K562 (cell line): ENCODE data around the gene SLC5A10. TPM values are rescaled to one million over a fixed set of nuclear protein-coding genes. Genes with fewer than 3 reads are reported as not detected.

Source experiments
- ATAC-seq: fragments of 200-7000 bp; cut with Tn5 transposase; 3 replicates; pipeline ENCODE4 v1.9.1; 2020; ENCODE audit warnings: moderate library complexity
- BruUV-seq: library from RNA; stranded (reverse); fragments of 400-500 nt; replicated peaks from 2 replicates; lab custom pipeline; 2021; lab: Mats Ljungman, UMichigan
- CTCF ChIA-PET: fragments of 300-600 bp; formaldehyde crosslinking; extraction: SDS; loops from one replicate; lab custom pipeline; 2021; ENCODE audit warnings: low intra/inter-chr PET ratio; lab: Yijun Ruan, JAX
- POLR2A ChIA-PET: fragments of 300-600, 350-650 bp; sonication (Branson Sonifier 250); formaldehyde crosslinking; extraction: SDS; loops from one replicate; lab custom pipeline; 2021; ENCODE audit warnings: antibody characterized with exemption, inconsistent platforms; lab: Yijun Ruan, JAX
- DNase-seq, 4 experiments: peaks; one replicate each; pipeline versions ENCODE4 v3.0.0 to v3.0.0-alpha.2; 2011 to 2018; ENCODE audit warnings: low spot score in 3 of 4, mixed read lengths in 3 of 4; ENCODE audit errors: extremely low read depth in 1 of 4
- FAIRE-seq: peaks from 2 replicates; lab custom pipeline; 2011; peaks lifted over from hg19 to GRCh38; lab: Jason Lieb, UNC
- H2AFZ ChIP-seq: 2 replicates; pipeline ENCODE4 v1.6.0; 2011; ENCODE audit warnings: low read depth, low read length, control low read depth, inconsistent platforms
- H3K27ac ChIP-seq: fragments of 200-600 bp; 3 replicates; pipeline ENCODE4 v1.8.0; 2011; ENCODE audit warnings: low read depth, mild to moderate bottlenecking, control low read depth, inconsistent platforms, low read length, moderate library complexity, mixed read lengths; ENCODE audit errors: extremely low read depth
- H3K27me3 ChIP-seq, 2 experiments: fragments of 300-600 bp in 1 of 2; 2 replicates in 1 of 2; 3 replicates in 1 of 2; pipeline versions ENCODE4 v1.6.0 to v1.8.0; 2011; ENCODE audit warnings: inconsistent platforms in 2 of 2, low read length in 2 of 2, mild to moderate bottlenecking in 1 of 2, mixed read lengths in 1 of 2, moderate library complexity in 1 of 2; ENCODE audit not compliant: control insufficient read depth in 2 of 2, insufficient read depth in 2 of 2
- H3K36me3 ChIP-seq: fragments of 300-600 bp; 3 replicates; pipeline ENCODE4 v1.8.0; 2011; ENCODE audit warnings: mild to moderate bottlenecking, low read length, inconsistent platforms; ENCODE audit not compliant: control insufficient read depth, insufficient read depth
- H3K4me1 ChIP-seq, 2 experiments: fragments of 200-600 bp in 1 of 2; replicated peaks in 1 of 2; 2 replicates in 1 of 2; 3 replicates in 1 of 2; pipeline versions ENCODE4 v1.5.1 to v1.8.0; 2011; ENCODE audit warnings: inconsistent platforms in 2 of 2, low read length in 2 of 2, mild to moderate bottlenecking in 1 of 2, mixed read lengths in 1 of 2, moderate library complexity in 1 of 2; ENCODE audit not compliant: control insufficient read depth in 2 of 2, insufficient read depth in 2 of 2
- H3K4me2 ChIP-seq: 2 replicates; pipeline ENCODE4 v1.6.1; 2011; ENCODE audit warnings: low read length, control low read depth, inconsistent platforms, mixed read lengths; ENCODE audit not compliant: insufficient read depth
- H3K4me3 ChIP-seq: fragments of 200-600 bp; sonication (generic), shearing (Covaris generic); 2 replicates; pipeline ENCODE4 v1.5.1; 2016; ENCODE audit warnings: control low read depth, inconsistent platforms
- H3K79me2 ChIP-seq: fragments of 200-600 bp; 3 replicates; pipeline ENCODE4 v1.8.0; 2011; ENCODE audit warnings: low read length, inconsistent platforms; ENCODE audit not compliant: control insufficient read depth, insufficient read depth
- H3K9ac ChIP-seq, 2 experiments: 2 replicates each; pipeline versions ENCODE4 v1.6.0 to v1.6.1; 2011; ENCODE audit warnings: low read depth in 2 of 2, low read length in 2 of 2, control low read depth in 1 of 2, inconsistent platforms in 1 of 2, mild to moderate bottlenecking in 1 of 2, mixed read lengths in 1 of 2; ENCODE audit not compliant: insufficient read depth in 1 of 2
- H3K9me1 ChIP-seq: one replicate; pipeline ENCODE4 v1.6.0; 2011; ENCODE audit warnings: inconsistent platforms, mild to moderate bottlenecking, low read length, moderate library complexity; ENCODE audit not compliant: control insufficient read depth, insufficient read depth
- H3K9me3 ChIP-seq: replicated peaks from 2 replicates; pipeline ENCODE4 v1.5.1; 2011; ENCODE audit warnings: low read depth, low read length, inconsistent platforms; ENCODE audit not compliant: control insufficient read depth, insufficient read depth
- H4K20me1 ChIP-seq: replicated peaks from 2 replicates; pipeline ENCODE4 v1.6.1; 2011; ENCODE audit warnings: low read length, inconsistent platforms, mixed read lengths; ENCODE audit not compliant: control insufficient read depth, insufficient read depth
- AFF4 ChIP-seq: sonication (generic); formaldehyde crosslinking; IDR thresholded peaks from 2 replicates; pipeline ENCODE4 v1.8.0; 2023; ENCODE audit warnings: mild to moderate bottlenecking, missing genetic modification reagents
- BRD9 ChIP-seq: fragments of 450-650 bp; IDR thresholded peaks from 2 replicates; pipeline ENCODE4 v1.6.1; 2018; ENCODE audit warnings: low read depth; ENCODE audit not compliant: partially characterized antibody
- CEBPB ChIP-seq: fragments of 450-650 bp; IDR thresholded peaks from 2 replicates; pipeline ENCODE4 v1.6.1; 2016; ENCODE audit warnings: missing genetic modification characterization, missing compliant biosample characterization
- CXXC5 ChIP-seq: fragments of 250-450 bp; sonication (Bioruptor Pico); IDR thresholded peaks from 2 replicates; pipeline ENCODE4 v1.8.0; 2022; ENCODE audit warnings: inconsistent platforms, mild to moderate bottlenecking, moderate library complexity
- ELF1 ChIP-seq: fragments of 200-800 bp; sonication (Bioruptor generic); IDR thresholded peaks from 2 replicates; pipeline ENCODE4 v1.6.1; 2016; ENCODE audit warnings: missing genetic modification characterization, missing compliant biosample characterization
- GATAD2B ChIP-seq: fragments of 450-650 bp; IDR thresholded peaks from 2 replicates; pipeline ENCODE4 v1.6.1; 2017; ENCODE audit warnings: mild to moderate bottlenecking, borderline replicate concordance
- HES1 ChIP-seq: fragments of 450-650 bp; IDR thresholded peaks from 2 replicates; pipeline ENCODE4 v1.6.1; 2016; ENCODE audit warnings: low read depth, mild to moderate bottlenecking, moderate library complexity
- IRF1 ChIP-seq: sonication (generic); formaldehyde crosslinking; IDR thresholded peaks from 2 replicates; pipeline ENCODE4 v1.8.0; 2022; ENCODE audit warnings: missing genetic modification reagents, mild to moderate bottlenecking, borderline replicate concordance
- JUND ChIP-seq, 2 experiments: IDR thresholded peaks; 2 replicates in 1 of 2; 3 replicates in 1 of 2; pipeline ENCODE4 v1.6.1; 2011; ENCODE audit warnings: borderline replicate concordance in 2 of 2, low read depth in 2 of 2, low read length in 2 of 2, improper control_type of control experiment in 1 of 2, missing biosample characterization in 1 of 2, missing genetic modification characterization in 1 of 2, missing genetic modification reagents in 1 of 2
- POLR2B ChIP-seq: fragments of 450-650 bp; IDR thresholded peaks from 2 replicates; pipeline ENCODE4 v1.6.1; 2018; ENCODE audit warnings: low read depth; ENCODE audit not compliant: partially characterized antibody
- ZFX ChIP-seq: sonication (generic); formaldehyde crosslinking; IDR thresholded peaks from 2 replicates; pipeline ENCODE4 v1.8.0; 2022; ENCODE audit warnings: mild to moderate bottlenecking, missing genetic modification reagents, moderate library complexity
- ZNF224 ChIP-seq: sonication (generic); formaldehyde crosslinking; IDR thresholded peaks from 2 replicates; pipeline ENCODE4 v1.8.0; 2022; ENCODE audit warnings: mild to moderate bottlenecking, missing genetic modification reagents
- ZNF280A ChIP-seq: fragments of 450-650 bp; IDR thresholded peaks from 2 replicates; pipeline ENCODE4 v1.6.1; 2018; ENCODE audit warnings: mild to moderate bottlenecking, low read depth; ENCODE audit not compliant: partially characterized antibody
- ZNF444 ChIP-seq: fragments of 250-450 bp; sonication (Bioruptor Pico); IDR thresholded peaks from 2 replicates; pipeline ENCODE4 v1.4.0; 2020; ENCODE audit warnings: mild to moderate bottlenecking, moderate library complexity
- ZNF696 ChIP-seq: fragments of 250-450 bp; sonication (Bioruptor Pico); conservative IDR thresholded peaks from 2 replicates; pipeline ENCODE4 v1.4.0; 2020; ENCODE audit warnings: mild to moderate bottlenecking, moderate library complexity
- ZNF717 ChIP-seq: fragments of 250-450 bp; sonication (Bioruptor Pico); IDR thresholded peaks from 2 replicates; pipeline ENCODE4 v1.5.0; 2021
- WGBS: fragments of 100-300 bp; shearing (Covaris generic); methylation state at CpG from one replicate; pipeline ENCODE4 v1.1.6; 2016; ENCODE audit warnings: low coverage, mixed read lengths; ENCODE audit not compliant: insufficient coverage; ENCODE audit errors: missing lambda C conversion rate; 5-methylcytosine and 5-hydroxymethylcytosine counted together
- in situ Hi-C: fragments of 300-500 bp; cut with MboI; formaldehyde crosslinking; loops from 4 replicates; pipeline ENCODE4 v1.15.0; 2018; ENCODE audit warnings: inconsistent platforms, mixed read lengths
- intact Hi-C: fragments of 100-400 bp; cut with micrococcal nuclease; formaldehyde crosslinking; loops from 2 replicates; pipeline ENCODE4 v1.14.2; 2022
- polyA plus RNA-seq, 8 experiments: library from polyadenylated mRNA; depleted of rRNA in 4 of 8; stranded (reverse) in 5 of 8; unstranded in 3 of 8; fragments of >200 nt; fragmentation: Nextera tagmentation in 2 of 8; fragmentation: Illumina TruSeq in 1 of 8; extraction: Ambion mirVana in 2 of 8; extraction: Trizol in 1 of 8; gene quantifications; 2 replicates each; pipeline versions ENCODE4 v1.2.1 to v1.2.3, GENCODE V29; 2011 to 2014; ENCODE audit warnings: inconsistent platforms in 1 of 8, missing spikeins in 1 of 8
- total RNA-seq, 7 experiments: library from RNA; depleted of rRNA in 6 of 7; stranded (reverse); fragments of >200 nt in 6 of 7; fragmentation: Illumina TruSeq in 2 of 7; extraction: Trizol in 2 of 7; gene quantifications; 2 replicates each; pipeline versions ENCODE4 v1.2.1 to v1.2.3, GENCODE V29; 2011 to 2021; ENCODE audit warnings: low replicate concordance in 1 of 7

SLC5A10 gene
- total and polyA plus RNA-seq, 9 of the 15 experiments (the other 6 are each of a cell fraction or from before 2014, with no cell fraction given) = 0.03 to 0.09 (median 0.03) TPM; not detected in 5

- Histone ChIP-seq H3K9ac (no peak overlapping the region), H4K20me1 (0 out of 2 replicates have a peak, but pooled peaks cover 3% of the 10 kb centered on the region), H3K4me2 (no peak overlapping the region), H3K27me3 (no peaks in the 10 kb centered on the region), H3K36me3 (no peaks in the 10 kb centered on the region)
- DNase-seq (no peak), ATAC-seq (no peak)
- POLR2A ChIA-PET = no interaction called here
- BruUV-seq = no TSS peak
- TF ChIP-seq ZNF280A (no peak), ZNF696 (CRISPR knock-in tag) (no peak), IRF1 (CRISPR knock-in tag) (no peak), POLR2B (no peak), CXXC5 (no peak), HES1 (no peak), CEBPB (tag) (no peak), AFF4 (CRISPR knock-in tag) (no peak), ZFX (CRISPR knock-in tag) (no peak), GATAD2B (no peak), ZNF224 (CRISPR knock-in tag) (no peak), ZNF717 (CRISPR knock-in tag) (no peak), JUND (IDR thresholded peaks at IDR 0.05; ENCODE audit: borderline replicate concordance, low read depth, low read length) (no peak), JUND (tag; IDR thresholded peaks at IDR 0.05; ENCODE audit: borderline replicate concordance, low read depth, low read length) (no peak), BRD9 (no peak), ELF1 (no peak), ZNF444 (CRISPR knock-in tag) (no peak)
- TF ChIP-seq, all 486 proteins: peak for 0
- no peaks in the 10 kb centered on the region for H3K9me3 ChIP-seq
- WGBS = 62% methylated on average over 5 of the region's 9 CpGs
- peaks cover 0 to 44% of the 10 kb centered on the region in 2 experiments; a peak in 3 of 5 replicates for H3K4me1 ChIP-seq
- no peak overlapping the region for H3K4me3 ChIP-seq
- FAIRE-seq = no peak
- no peaks in the 10 kb centered on the region for H3K9me1 ChIP-seq
- CTCF ChIA-PET = no interaction called here
- intact Hi-C loops = no loop called here
- no peaks in the 10 kb centered on the region for H3K79me2 ChIP-seq
- in situ Hi-C loops = no loop called here
- no peak overlapping the region for H2AFZ ChIP-seq
- no peak overlapping the region for H3K27ac ChIP-seq
Observed at GRCh38 chr17:18964550-18964949, 12.6 kb downstream of the SLC5A10 start.
